Heart left ventricle (tissue), 13 donors: ENCODE data around the gene PI16.

Experiments used
- CTCF ChIP-seq, 12 donors: fragments of 200-600 bp; sonication (generic) in 4 of 12; IDR thresholded peaks; one replicate each; pipeline versions ENCODE4 v1.5.0 to v1.8.0; 2018 to 2022; ENCODE audit warnings: antibody characterized with exemption in 12 of 12, mild to moderate bottlenecking in 5 of 12
- POLR2A ChIP-seq, 2 donors: fragments of 450-650 bp; IDR thresholded peaks; one replicate each; pipeline ENCODE4 v1.6.1; 2017; ENCODE audit warnings: antibody characterized with exemption in 2 of 2, mild to moderate bottlenecking in 2 of 2, moderate library complexity in 2 of 2
- donor health status: ischemic (EF 13 %, LVEDD 7.1; RV severe dilation, severe dysfunction).
- donor health status: DM: no; HTN: yes; CAD: no.
- donor health status: DM: no; HTN: no; CAD: no.
- donor health status: ischemic (EF 25% LVEDD 6.9; RV normal size, moderate dysfunction).
- donor health status: ischemic (EF 25% LVEDD 5.7; RV mildly dilated, moderate dysfunction).
- donor health status: ischemic (EF 35%, LVEDD 5.7; RV mildly dilated, moderate dysfunction).
- donor health status: nonischemic (EF 11% LVEDD 7.7; RV severe dilation, severe dysfunction).
- donor health status: DM: yes; HTN: yes; CAD: no.
- donor health status: PGD.
- donor health status: ischemic (EF 29% LVEDD 5.4; RV normal size, mild dysfunction).
- donor health status: nonischemic (EF 23%, LVEDD 6.1; RV moderate dilation, normal function).

GRCh38 chr6:37007340-37008043, 53.0 kb downstream of the PI16 start:
- TF ChIP-seq CTCF (IDR thresholded peaks at IDR 0.05), result no peak
- no peak for TF ChIP-seq POLR2A (IDR thresholded peaks at IDR 0.05)
